ENCODE data around the gene SNX8.

DNA sequence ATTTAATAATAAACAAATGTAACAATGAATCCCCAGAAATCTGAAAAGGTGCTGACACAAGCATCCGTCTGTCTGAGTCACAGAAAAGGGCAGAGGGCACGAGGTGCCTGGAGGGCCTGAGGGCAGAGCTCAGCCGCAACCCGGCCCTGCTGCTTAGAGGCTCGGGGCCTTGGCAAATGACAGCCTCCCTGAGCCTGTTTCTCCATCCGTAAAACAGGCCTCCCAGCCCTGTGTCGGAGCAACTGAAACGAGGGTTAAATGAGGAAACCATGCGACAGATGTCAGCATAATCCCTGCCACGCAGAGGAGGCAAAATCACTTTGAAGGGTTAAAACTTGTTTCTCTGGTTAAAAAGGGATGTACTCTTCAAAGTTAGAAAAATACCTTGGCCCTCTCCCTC, 47.3 kb downstream of the SNX8 start:
- TF ChIP-seq CTCF (IDR thresholded peaks at IDR 0.05) (no peak), POLR2AphosphoS5 (IDR thresholded peaks at IDR 0.05; ENCODE audit: insufficient read depth in 1 of 2, low read depth in 1 of 2) (no peak), POLR2A (IDR thresholded peaks at IDR 0.05) (no peak)

All from vagina (tissue), 2 donors.